ENCODE results near the gene B4GALT4.

The B4GALT4 gene

DNA sequence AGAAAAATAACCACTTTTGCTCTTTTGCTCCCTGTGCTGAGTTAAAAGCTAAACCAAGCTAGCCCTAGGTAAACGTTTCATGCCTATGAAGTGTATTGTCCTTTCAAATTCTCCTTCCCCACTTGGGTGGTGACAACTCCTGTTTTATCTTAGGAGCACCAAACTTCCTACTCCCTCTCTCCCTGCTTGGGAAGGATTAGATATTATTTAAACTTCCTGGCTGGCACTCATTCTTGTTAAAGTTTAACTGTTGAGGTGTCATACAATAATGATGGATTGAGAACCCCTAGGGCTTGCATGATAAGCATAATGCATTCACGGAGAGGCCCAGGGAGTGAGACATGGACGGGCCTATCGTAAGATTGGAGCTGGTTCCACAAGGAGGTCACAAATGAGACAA lies 29.5 kb downstream of the B4GALT4 start:
- Histone ChIP-seq H3K36me3 (peaks cover 49 to 82% (median 68%) of the 10 kb centered on the region in 3 donors), H3K9me3 (no peaks in the 10 kb centered on the region), H3K27me3 (no peaks in the 10 kb centered on the region), H3K4me1 (no peaks in the 10 kb centered on the region), H3K4me3 (no peak overlapping the region), H3K27ac (no peak overlapping the region)
- TF ChIP-seq CTCF (IDR thresholded peaks at IDR 0.05): no peak
- no peak for DNase-seq
- intact Hi-C loops (cut with DNase I; ENCODE audit: low total_unique reads): no loop called here

GRCh38 chr3:119207512-119207875 lies 33.2 kb downstream of the B4GALT4 start:
- H3K9me3 ChIP-seq: no peaks in the 10 kb centered on the region
- H3K4me1 ChIP-seq: no peaks in the 10 kb centered on the region
- no peak for DNase-seq
- H3K27me3 ChIP-seq: no peaks in the 10 kb centered on the region
- H3K36me3 ChIP-seq: peaks cover 13 to 45% (median 31%) of the 10 kb centered on the region in 3 donors
- H3K4me3 ChIP-seq: no peak overlapping the region
- no peak for TF ChIP-seq CTCF (IDR thresholded peaks at IDR 0.05)
- no peak overlapping the region for H3K27ac ChIP-seq
- intact Hi-C loops (cut with DNase I; ENCODE audit: low total_unique reads): loop anchor here (5.0 kb wide), 1 partner anchor 240 kb away; no protein-coding TSS in a partner anchor

DNA sequence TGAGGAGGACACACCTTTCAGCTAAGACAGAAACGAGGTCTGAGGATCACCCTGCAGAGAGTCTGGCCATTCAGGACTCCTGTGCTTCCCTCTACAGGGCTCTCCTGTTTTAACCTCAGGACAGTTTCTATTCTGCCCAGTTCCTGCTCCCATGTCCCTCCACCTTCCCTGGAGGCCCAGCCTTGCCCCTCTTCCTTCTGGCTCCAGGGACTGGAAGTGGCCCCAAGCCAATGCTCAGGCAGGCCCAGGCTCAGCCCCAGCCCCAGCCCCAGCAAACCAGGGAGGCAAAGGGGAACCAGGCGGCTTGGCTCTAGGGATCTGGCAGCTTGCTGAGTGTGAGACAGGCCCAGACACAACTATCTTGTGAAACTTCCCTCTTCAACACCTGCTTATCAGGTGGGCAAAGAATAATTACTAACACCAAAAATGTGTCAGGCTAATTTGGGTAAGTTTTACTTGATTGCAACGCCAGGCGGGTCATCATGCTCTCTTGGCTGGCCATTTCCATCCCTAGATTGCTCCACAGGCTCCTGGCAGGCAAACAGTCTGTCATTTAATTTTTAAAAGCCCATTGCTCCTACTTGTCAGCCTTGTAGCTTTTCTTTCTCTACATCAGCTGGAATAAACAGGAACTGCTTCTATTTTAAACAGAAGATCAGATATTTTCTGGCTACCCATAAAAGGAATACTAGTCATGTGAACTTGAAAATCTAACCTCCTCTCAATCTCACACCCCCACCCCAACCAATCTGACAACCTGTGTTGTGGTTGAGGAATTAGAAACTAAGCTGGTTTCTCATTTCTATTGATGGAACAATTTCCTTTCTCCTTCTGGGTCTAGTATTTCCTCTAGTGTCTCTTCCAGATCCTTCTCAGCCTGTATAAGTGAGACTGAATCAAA lies 33.8 kb downstream of the B4GALT4 start:
- H3K9me3 ChIP-seq: no peaks in the 10 kb centered on the region
- intact Hi-C loops (cut with DNase I; ENCODE audit: low total_unique reads): loop anchor here (5.0 kb wide), 1 partner anchor 240 kb away; no protein-coding TSS in a partner anchor
- H3K27me3 ChIP-seq: no peaks in the 10 kb centered on the region
- no peaks in the 10 kb centered on the region for H3K4me1 ChIP-seq
- DNase-seq: no peak
- H3K36me3 ChIP-seq: peaks cover 6 to 39% (median 25%) of the 10 kb centered on the region in 3 donors
- no peak for TF ChIP-seq CTCF (IDR thresholded peaks at IDR 0.05)
- no peak overlapping the region for H3K4me3 ChIP-seq
- H3K27ac ChIP-seq: no peak overlapping the region

DNA sequence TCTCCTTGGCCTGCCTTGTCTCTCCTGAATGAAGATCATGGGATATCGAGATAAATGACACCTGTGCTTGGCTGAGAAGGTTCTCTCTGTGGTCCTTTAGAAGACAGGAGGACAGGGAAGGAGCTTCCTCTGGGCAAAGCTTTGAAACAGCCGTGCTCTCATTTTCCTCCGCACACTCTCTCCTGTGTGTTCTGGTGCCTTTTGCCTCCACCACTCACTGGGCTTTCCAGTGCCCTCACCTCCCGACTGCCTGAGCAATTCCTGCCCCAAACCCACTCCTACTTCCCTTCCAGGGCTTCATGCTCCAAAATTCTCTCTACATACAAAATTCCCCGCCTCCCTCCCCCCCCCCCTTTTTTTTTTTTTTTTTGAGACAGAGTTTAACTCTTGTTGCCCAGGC lies 35.0 kb downstream of the B4GALT4 start:
- H3K36me3 ChIP-seq: peaks cover 0 to 27% (median 15%) of the 10 kb centered on the region in 3 donors
- intact Hi-C loops (cut with DNase I; ENCODE audit: low total_unique reads): loop anchor here (5.0 kb wide), 1 partner anchor 242 kb away; no protein-coding TSS in a partner anchor

DNA sequence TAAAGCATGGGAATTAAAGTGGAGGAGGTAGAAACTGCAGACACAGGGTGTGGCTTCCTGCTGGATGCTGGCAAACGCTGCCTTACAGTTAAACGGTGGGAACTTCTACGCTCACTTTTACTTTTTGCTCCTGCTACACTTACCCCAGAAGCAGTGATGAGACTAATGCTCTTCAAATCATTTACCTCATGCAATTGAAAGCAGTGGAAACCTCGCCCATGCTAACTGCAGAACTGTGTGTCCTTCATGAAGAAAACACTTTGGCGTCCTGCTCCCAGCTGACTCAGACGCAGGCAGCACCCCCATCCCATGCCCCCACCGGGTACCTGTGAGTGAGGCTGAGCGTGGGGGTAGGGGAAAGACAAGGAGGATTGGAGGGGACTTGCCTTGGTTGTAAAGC lies 35.5 kb downstream of the B4GALT4 start:
- intact Hi-C loops (cut with DNase I; ENCODE audit: low total_unique reads): loop anchor here (5.0 kb wide), 1 partner anchor 242 kb away; no protein-coding TSS in a partner anchor
- Histone ChIP-seq H3K27ac (no peak overlapping the region), H3K9me3 (no peaks in the 10 kb centered on the region), H3K4me1 (no peaks in the 10 kb centered on the region), H3K36me3 (peaks cover 0 to 22% (median 10%) of the 10 kb centered on the region in 3 donors), H3K27me3 (no peaks in the 10 kb centered on the region), H3K4me3 (no peak overlapping the region)
- no peak for TF ChIP-seq CTCF (IDR thresholded peaks at IDR 0.05)
- no peak for DNase-seq

More for the DNA sequence above, 35.0 kb downstream of the B4GALT4 start:
- Histone ChIP-seq H3K9me3 (no peaks in the 10 kb centered on the region), H3K27me3 (no peaks in the 10 kb centered on the region), H3K4me3 (no peak overlapping the region), H3K27ac (no peak overlapping the region), H3K4me1 (no peaks in the 10 kb centered on the region)
- no peak for DNase-seq
- TF ChIP-seq CTCF (IDR thresholded peaks at IDR 0.05): no peak
